RWPE2 (cell line): Measurements from ENCODE around the gene RAN.
"Not testable (repeated sequence)": the region's sequence is repeated elsewhere in the genome, so short reads cannot be mapped to it uniquely, and the experiment has no call there.

Experiments used
- ATAC-seq: fragments of 200-7000 bp; cut with Tn5 transposase; 3 replicates; pipeline ENCODE4 v1.9.1; 2021; ENCODE audit warnings: low read depth
- DNase-seq: peaks from one replicate; pipeline ENCODE4 v3.0.0-alpha.2; 2020; ENCODE audit warnings: low spot score
- H3K27ac ChIP-seq: fragments of 450-650 bp; 2 replicates; pipeline ENCODE4 v1.5.1; 2017; ENCODE audit warnings: mild to moderate bottlenecking; ENCODE audit not compliant: poor library complexity, severe bottlenecking
- H3K27me3 ChIP-seq: fragments of 250-450 bp; sonication (Bioruptor Pico); 2 replicates; pipeline ENCODE4 v1.5.1; 2021; ENCODE audit warnings: mild to moderate bottlenecking, moderate library complexity; ENCODE audit not compliant: insufficient read depth, poor library complexity, severe bottlenecking
- H3K36me3 ChIP-seq: fragments of 250-450 bp; sonication (Bioruptor Pico); 2 replicates; pipeline ENCODE4 v1.5.1; 2020; ENCODE audit warnings: low read depth, mild to moderate bottlenecking, moderate library complexity
- H3K4me1 ChIP-seq: fragments of 250-450 bp; sonication (Bioruptor Pico); 2 replicates; pipeline ENCODE4 v1.5.1; 2021; ENCODE audit warnings: mild to moderate bottlenecking, moderate library complexity; ENCODE audit not compliant: insufficient read depth, poor library complexity, severe bottlenecking
- H3K4me3 ChIP-seq: fragments of 250-450 bp; sonication (Bioruptor Pico); 2 replicates; pipeline ENCODE4 v1.5.1; 2021; ENCODE audit warnings: mild to moderate bottlenecking, moderate library complexity; ENCODE audit not compliant: severe bottlenecking
- H3K9me3 ChIP-seq: fragments of 250-450 bp; sonication (Bioruptor Pico); 2 replicates; pipeline ENCODE4 v1.5.1; 2021; ENCODE audit warnings: mild to moderate bottlenecking, moderate library complexity; ENCODE audit not compliant: severe bottlenecking
- TF ChIP-seq, protein P1 (sequence below): fragments of 450-650 bp; IDR thresholded peaks from one replicate; pipeline ENCODE4 v1.5.1; 2017; ENCODE audit warnings: mild to moderate bottlenecking, moderate library complexity; ENCODE audit not compliant: poor library complexity, severe bottlenecking

RAN gene

DNA sequence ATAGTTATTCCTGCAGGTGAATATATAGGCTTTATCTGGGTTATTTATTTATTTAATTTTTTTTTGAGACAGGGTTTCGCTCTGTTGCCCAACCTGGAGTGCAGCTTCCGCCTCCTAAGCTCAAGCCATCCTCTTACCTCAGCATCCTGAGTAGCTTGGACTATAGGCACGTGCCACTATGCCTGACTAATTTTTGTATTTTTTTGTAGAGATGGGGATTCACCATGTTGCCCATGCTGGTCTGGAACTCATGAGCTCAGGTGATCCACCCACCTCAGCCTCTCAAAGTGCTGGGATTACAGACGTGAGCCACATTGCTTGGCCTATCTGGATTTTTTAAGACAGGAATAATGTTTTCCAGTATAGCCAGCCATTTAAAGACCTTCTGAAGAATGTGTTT lies 2.0 kb downstream of the RAN start:
- DNase-seq (no peak), ATAC-seq (no peak)
- Histone ChIP-seq H3K4me1 (peaks cover 10% of the 10 kb centered on the region), H3K9me3 (no peaks in the 10 kb centered on the region), H3K27me3 (no peaks in the 10 kb centered on the region), H3K27ac (peak overlapping the region; percentile 82), H3K4me3 (peak overlapping the region; percentile 98), H3K36me3 (peaks cover 56% of the 10 kb centered on the region)
- TF ChIP-seq, protein P1, sequence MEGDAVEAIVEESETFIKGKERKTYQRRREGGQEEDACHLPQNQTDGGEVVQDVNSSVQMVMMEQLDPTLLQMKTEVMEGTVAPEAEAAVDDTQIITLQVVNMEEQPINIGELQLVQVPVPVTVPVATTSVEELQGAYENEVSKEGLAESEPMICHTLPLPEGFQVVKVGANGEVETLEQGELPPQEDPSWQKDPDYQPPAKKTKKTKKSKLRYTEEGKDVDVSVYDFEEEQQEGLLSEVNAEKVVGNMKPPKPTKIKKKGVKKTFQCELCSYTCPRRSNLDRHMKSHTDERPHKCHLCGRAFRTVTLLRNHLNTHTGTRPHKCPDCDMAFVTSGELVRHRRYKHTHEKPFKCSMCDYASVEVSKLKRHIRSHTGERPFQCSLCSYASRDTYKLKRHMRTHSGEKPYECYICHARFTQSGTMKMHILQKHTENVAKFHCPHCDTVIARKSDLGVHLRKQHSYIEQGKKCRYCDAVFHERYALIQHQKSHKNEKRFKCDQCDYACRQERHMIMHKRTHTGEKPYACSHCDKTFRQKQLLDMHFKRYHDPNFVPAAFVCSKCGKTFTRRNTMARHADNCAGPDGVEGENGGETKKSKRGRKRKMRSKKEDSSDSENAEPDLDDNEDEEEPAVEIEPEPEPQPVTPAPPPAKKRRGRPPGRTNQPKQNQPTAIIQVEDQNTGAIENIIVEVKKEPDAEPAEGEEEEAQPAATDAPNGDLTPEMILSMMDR = no peak

DNA sequence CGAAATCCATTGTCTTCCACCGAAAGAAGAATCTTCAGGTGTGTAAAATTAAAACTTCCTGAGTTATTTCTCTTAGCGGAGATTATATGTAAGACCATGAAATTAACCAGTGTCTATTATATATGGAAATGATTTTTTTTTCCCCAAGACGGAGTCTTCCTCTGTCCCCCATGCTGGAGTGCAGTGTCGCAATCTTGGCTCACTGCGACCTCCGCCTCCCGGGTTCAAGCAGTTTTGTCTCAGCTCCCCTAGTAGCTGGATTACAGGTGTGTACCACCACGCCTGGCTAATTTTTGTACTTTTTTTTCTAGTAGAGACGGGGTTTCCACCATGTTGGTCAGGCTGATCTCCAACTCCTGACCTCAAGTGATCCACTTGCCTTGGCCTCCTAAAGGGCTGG lies 2.8 kb downstream of the RAN start:
- no peak for DNase-seq
- no peaks in the 10 kb centered on the region for H3K9me3 ChIP-seq
- no peak overlapping the region for H3K4me3 ChIP-seq
- H3K36me3 ChIP-seq = peaks cover 56% of the 10 kb centered on the region
- H3K27ac ChIP-seq = no peak overlapping the region
- ATAC-seq = no peak
- no peaks in the 10 kb centered on the region for H3K27me3 ChIP-seq
- TF ChIP-seq, protein P1 = no peak
- peaks cover 10% of the 10 kb centered on the region for H3K4me1 ChIP-seq

DNA sequence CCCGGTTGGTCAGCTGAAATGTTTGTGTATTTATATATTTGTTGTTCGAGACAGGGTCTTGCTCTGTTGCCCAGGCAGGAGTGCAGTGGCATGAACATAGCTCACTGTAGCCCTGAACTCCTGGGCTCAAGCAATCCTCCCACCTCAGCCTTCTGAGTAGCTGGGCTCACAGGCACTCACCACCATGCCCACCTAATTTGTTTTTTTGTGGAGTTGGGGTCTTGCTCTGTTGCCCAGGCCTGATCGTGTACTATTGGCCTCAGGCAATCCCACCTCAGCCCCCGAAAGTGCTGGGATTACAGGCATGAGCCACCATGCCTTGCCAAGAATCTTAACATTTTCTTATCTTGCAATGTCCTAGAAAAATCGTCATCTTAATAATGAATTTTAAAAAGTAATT lies 3.3 kb downstream of the RAN start:
- TF ChIP-seq, protein P1 = no peak
- H3K27ac ChIP-seq = no peak overlapping the region
- H3K9me3 ChIP-seq = no peaks in the 10 kb centered on the region
- H3K36me3 ChIP-seq = peaks cover 56% of the 10 kb centered on the region
- no peak overlapping the region for H3K4me3 ChIP-seq
- no peak for DNase-seq
- ATAC-seq = no peak
- peaks cover 10% of the 10 kb centered on the region for H3K4me1 ChIP-seq
- no peaks in the 10 kb centered on the region for H3K27me3 ChIP-seq

DNA sequence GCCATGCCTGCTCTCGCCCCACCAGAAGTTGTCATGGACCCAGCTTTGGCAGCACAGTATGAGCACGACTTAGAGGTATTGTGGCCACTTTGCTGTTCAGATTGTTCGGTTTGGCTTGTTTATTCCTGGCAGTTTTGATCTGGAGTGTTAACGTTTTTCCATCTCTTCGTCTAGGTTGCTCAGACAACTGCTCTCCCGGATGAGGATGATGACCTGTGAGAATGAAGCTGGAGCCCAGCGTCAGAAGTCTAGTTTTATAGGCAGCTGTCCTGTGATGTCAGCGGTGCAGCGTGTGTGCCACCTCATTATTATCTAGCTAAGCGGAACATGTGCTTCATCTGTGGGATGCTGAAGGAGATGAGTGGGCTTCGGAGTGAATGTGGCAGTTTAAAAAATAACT lies 3.8 kb downstream of the RAN start:
- H3K36me3 ChIP-seq = peaks cover 56% of the 10 kb centered on the region
- H3K27ac ChIP-seq, H3K4me1 ChIP-seq, H3K9me3 ChIP-seq, ATAC-seq, H3K4me3 ChIP-seq, DNase-seq, H3K27me3 ChIP-seq: not testable (repeated sequence)

DNA sequence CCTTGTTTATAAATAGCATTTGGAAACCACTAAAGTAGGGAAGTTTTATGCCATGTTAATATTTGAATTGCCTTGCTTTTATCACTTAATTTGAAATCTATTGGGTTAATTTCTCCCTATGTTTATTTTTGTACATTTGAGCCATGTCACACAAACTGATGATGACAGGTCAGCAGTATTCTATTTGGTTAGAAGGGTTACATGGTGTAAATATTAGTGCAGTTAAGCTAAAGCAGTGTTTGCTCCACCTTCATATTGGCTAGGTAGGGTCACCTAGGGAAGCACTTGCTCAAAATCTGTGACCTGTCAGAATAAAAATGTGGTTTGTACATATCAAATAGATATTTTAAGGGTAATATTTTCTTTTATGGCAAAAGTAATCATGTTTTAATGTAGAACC lies 4.4 kb downstream of the RAN start:
- H3K36me3 ChIP-seq = peaks cover 56% of the 10 kb centered on the region
- H3K4me3 ChIP-seq = no peak overlapping the region
- no peaks in the 10 kb centered on the region for H3K9me3 ChIP-seq
- no peak for DNase-seq
- no peak overlapping the region for H3K27ac ChIP-seq
- ATAC-seq = no peak
- TF ChIP-seq, protein P1 = no peak
- H3K4me1 ChIP-seq = peaks cover 10% of the 10 kb centered on the region
- H3K27me3 ChIP-seq = no peaks in the 10 kb centered on the region
